Jurkat, Clone E6-1 (cell line): ENCODE measurements around the gene HOXD8.

Source experiments
- DNase-seq: peaks from one replicate; pipeline ENCODE4 v3.0.0-alpha.2; 2011; ENCODE audit warnings: low read depth, low spot score
- H3K4me3 ChIP-seq: 2 replicates; pipeline ENCODE4 v1.5.1; 2011; ENCODE audit warnings: mild to moderate bottlenecking, low read length, control low read depth, moderate library complexity

The HOXD8 gene

GRCh38 chr2:176101216-176101830 is 28.2 kb upstream of the HOXD8 start:
- DNase-seq, result no peak
- no peak overlapping the region for H3K4me3 ChIP-seq

- no peak overlapping the region for H3K4me3 ChIP-seq
- no peak for DNase-seq
These were observed 27.7 kb upstream of the HOXD8 start for GRCh38 chr2:176101842-176102241.

- no peak for DNase-seq
- H3K4me3 ChIP-seq, result no peak overlapping the region
These were observed 27.1 kb upstream of the HOXD8 start for GRCh38 chr2:176102309-176102866.

GRCh38 chr2:176103194-176103593 is 26.3 kb upstream of the HOXD8 start:
- no peak overlapping the region for H3K4me3 ChIP-seq
- no peak for DNase-seq

- no peak overlapping the region for H3K4me3 ChIP-seq
- no peak for DNase-seq
These were observed 25.7 kb upstream of the HOXD8 start for GRCh38 chr2:176103742-176104315.

GRCh38 chr2:176104316-176105077 is 25.0 kb upstream of the HOXD8 start:
- no peak for DNase-seq
- no peak overlapping the region for H3K4me3 ChIP-seq

GRCh38 chr2:176105078-176105729 is 24.3 kb upstream of the HOXD8 start:
- DNase-seq, result no peak
- no peak overlapping the region for H3K4me3 ChIP-seq

GRCh38 chr2:176105730-176106580 is 23.6 kb upstream of the HOXD8 start:
- no peak overlapping the region for H3K4me3 ChIP-seq
- no peak for DNase-seq

GRCh38 chr2:176106581-176107539 is 22.6 kb upstream of the HOXD8 start, which contains the start of gene HOXD11:
Gene HOXD11 (plus strand): TSS chr2:176107280. CDS start chr2:176107356, 76 bp downstream.
- DNase-seq, result no peak
- H3K4me3 ChIP-seq, result no peak within 1 kb of the TSS

GRCh38 chr2:176107731-176108181 is 21.7 kb upstream of the HOXD8 start:
- no peak for DNase-seq
- H3K4me3 ChIP-seq, result no peak overlapping the region

- DNase-seq, result no peak
These were observed 20.2 kb upstream of the HOXD8 start for GRCh38 chr2:176109192-176109901.

GRCh38 chr2:176109946-176110345 is 19.6 kb upstream of the HOXD8 start:
- no peak overlapping the region for H3K4me3 ChIP-seq
- DNase-seq, result no peak

More at GRCh38 chr2:176109192-176109901, 20.2 kb upstream of the HOXD8 start:
- no peak overlapping the region for H3K4me3 ChIP-seq

- H3K4me3 ChIP-seq, result no peak overlapping the region
- no peak for DNase-seq
These were observed 18.8 kb upstream of the HOXD8 start for GRCh38 chr2:176110415-176111308.

GRCh38 chr2:176111309-176111663 is 18.2 kb upstream of the HOXD8 start:
- no peak overlapping the region for H3K4me3 ChIP-seq
- DNase-seq, result no peak

- no peak overlapping the region for H3K4me3 ChIP-seq
These were observed 17.6 kb upstream of the HOXD8 start for GRCh38 chr2:176111846-176112374.

More at GRCh38 chr2:176111846-176112374, 17.6 kb upstream of the HOXD8 start:
- DNase-seq, result no peak
